ENCODE data around the gene OGA. TPM values are rescaled to one million over a fixed set of nuclear protein-coding genes. Genes with fewer than 3 reads are reported as not detected.

The OGA gene
- total RNA-seq (2022; extraction: Qiagen RNA extraction; ENCODE audit: low read depth) = 69.1 to 82.5 TPM (median 73.9 TPM) in 5 replicates

GRCh38 chr10:101818119-101818871, at the start of gene OGA:
Gene OGA, minus strand, starts transcription at chr10:101818444. Its CDS starts 422 bp downstream, at chr10:101818022.

GRCh38 chr10:101843032-101844021, 25.1 kb upstream of the OGA start, which contains the start of gene KCNIP2:
Gene KCNIP2, minus strand, starts transcription at chr10:101843800. Its CDS starts 232 bp downstream, at chr10:101843568.

GRCh38 chr10:101782811-101783735, 35.2 kb downstream of the OGA start, which contains the start of gene NPM3:
Gene NPM3, minus strand, starts transcription at chr10:101783446. Its CDS starts 56 bp downstream, at chr10:101783390.

GRCh38 chr10:101775273-101776160, 42.7 kb downstream of the OGA start, which contains the start of gene FGF8:
Gene FGF8, minus strand, starts transcription at chr10:101776114. Its CDS starts 214 bp downstream, at chr10:101775900.

Other genes starting within 250 kb of the OGA start
- 12.2 to 18.8 TPM (median 16.1 TPM) in 5 replicates for gene POLL, start 230.2 kb downstream of the OGA start, total RNA-seq (2022; extraction: Qiagen RNA extraction; ENCODE audit: low read depth)
- 27.2 to 44.8 TPM (median 31.6 TPM) in 5 replicates for gene DPCD, start 230.1 kb downstream of the OGA start, total RNA-seq (2022; extraction: Qiagen RNA extraction; ENCODE audit: low read depth)
- gene FBXW4, start 123.3 kb downstream of the OGA start, total RNA-seq (2022; extraction: Qiagen RNA extraction; ENCODE audit: low read depth) = 20.3 to 25.0 TPM (median 21.8 TPM) in 5 replicates
- not detected in 5 replicates for gene FGF8, start 42.3 kb downstream of the OGA start, total RNA-seq (2022; extraction: Qiagen RNA extraction; ENCODE audit: low read depth)
- 83.0 to 134 TPM (median 110 TPM) in 5 replicates for gene NPM3, start 35.0 kb downstream of the OGA start, total RNA-seq (2022; extraction: Qiagen RNA extraction; ENCODE audit: low read depth)
- 0.55 to 1.3 TPM (median 0.98 TPM) in 5 replicates for gene KCNIP2, start 25.4 kb upstream of the OGA start, total RNA-seq (2022; extraction: Qiagen RNA extraction; ENCODE audit: low read depth)
- gene ARMH3, start 237.7 kb upstream of the OGA start, total RNA-seq (2022; extraction: Qiagen RNA extraction; ENCODE audit: low read depth) = 8.3 to 13.7 TPM (median 11.9 TPM) in 5 replicates
- 20.8 to 41.6 TPM (median 35.3 TPM) in 5 replicates for gene HPS6, start 246.9 kb upstream of the OGA start, total RNA-seq (2022; extraction: Qiagen RNA extraction; ENCODE audit: low read depth)

Measured in A549 treated with ZK216348 at 1 μM for 4 hours (cell line).